NCI-H1092 (cell line): ENCODE data around the gene SLC35F4.
"Not testable (repeated sequence)": the region's sequence is repeated elsewhere in the genome, so short reads cannot be mapped to it uniquely, and the experiment has no call there.

Source experiments
- DNase-seq: peaks from one replicate; lab custom pipeline; 2025; lab: John Stamatoyannopoulos, UW

The SLC35F4 gene

GRCh38 chr14:57796556-57796955, 69.3 kb downstream of the SLC35F4 start:
- no peak for DNase-seq

GRCh38 chr14:57785058-57785457, 80.8 kb downstream of the SLC35F4 start:
- no peak for DNase-seq

GRCh38 chr14:57771801-57772200, 94.1 kb downstream of the SLC35F4 start:
- DNase-seq, result no peak

- DNase-seq, result no peak
These were observed 95.9 kb downstream of the SLC35F4 start for GRCh38 chr14:57769863-57770523.

GRCh38 chr14:57761800-57762199, 104.1 kb downstream of the SLC35F4 start:
- DNase-seq, result no peak

- no peak for DNase-seq
These were observed 105.0 kb downstream of the SLC35F4 start for GRCh38 chr14:57760896-57761295.

GRCh38 chr14:57755018-57755521, 110.8 kb downstream of the SLC35F4 start:
- DNase-seq, result peak; percentile 66

GRCh38 chr14:57754527-57754926, 111.4 kb downstream of the SLC35F4 start:
- DNase-seq, result no peak

GRCh38 chr14:57753821-57754220, 112.1 kb downstream of the SLC35F4 start:
- DNase-seq, result no peak

GRCh38 chr14:57752142-57752695, 113.7 kb downstream of the SLC35F4 start:
- DNase-seq, result not testable (repeated sequence)

GRCh38 chr14:57751400-57751799, 114.5 kb downstream of the SLC35F4 start:
- DNase-seq, result no peak

- DNase-seq, result no peak
These were observed 116.6 kb downstream of the SLC35F4 start for GRCh38 chr14:57749267-57749666.

GRCh38 chr14:57748279-57748678, 117.6 kb downstream of the SLC35F4 start:
- no peak for DNase-seq

- no peak for DNase-seq
These were observed 118.9 kb downstream of the SLC35F4 start for GRCh38 chr14:57747036-57747435.

- no peak for DNase-seq
These were observed 119.3 kb downstream of the SLC35F4 start for GRCh38 chr14:57746563-57746962.

GRCh38 chr14:57739516-57739915, 126.4 kb downstream of the SLC35F4 start:
- DNase-seq, result no peak

GRCh38 chr14:57737598-57737997, 128.3 kb downstream of the SLC35F4 start:
- DNase-seq, result no peak

- no peak for DNase-seq
These were observed 129.5 kb downstream of the SLC35F4 start for GRCh38 chr14:57736391-57736790.

- DNase-seq, result no peak
These were observed 130.6 kb downstream of the SLC35F4 start for GRCh38 chr14:57735276-57735675.

- no peak for DNase-seq
These were observed 133.2 kb downstream of the SLC35F4 start for GRCh38 chr14:57732463-57733285.

GRCh38 chr14:57729208-57730187, 136.4 kb downstream of the SLC35F4 start:
- no peak for DNase-seq
